Measurements from ENCODE around the gene GRN.

DNA sequence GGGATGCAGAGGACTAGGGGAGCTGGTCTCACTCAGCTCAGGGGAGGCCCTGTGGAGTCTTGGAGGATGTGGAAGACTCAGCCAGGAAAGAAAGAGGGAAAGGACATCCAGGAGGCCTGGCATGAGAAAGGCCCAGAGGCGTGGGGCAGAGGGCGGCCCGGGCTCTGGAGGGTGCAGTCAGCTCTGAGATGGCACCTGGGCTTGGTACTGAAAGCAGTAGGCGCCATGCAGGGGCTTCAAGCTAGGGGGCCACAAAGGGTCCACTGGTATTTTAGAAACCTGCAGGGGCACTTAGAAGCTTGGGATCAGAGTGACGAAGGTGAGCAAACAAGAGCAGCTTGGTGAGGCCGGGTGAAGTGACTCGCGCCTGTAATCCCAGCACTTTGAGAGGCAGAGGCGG is 13.0 kb downstream of the GRN start:
- TF ChIP-seq POLR2A (IDR thresholded peaks at IDR 0.05) (no peak), CTCF (IDR thresholded peaks at IDR 0.05) (no peak)
